K562 (cell line): ENCODE results near the gene ZBTB8B. TPM values are rescaled to one million over a fixed set of nuclear protein-coding genes. Genes with fewer than 3 reads are reported as not detected.
"Not testable (repeated sequence)": the region's sequence is repeated elsewhere in the genome, so short reads cannot be mapped to it uniquely, and the experiment has no call there.

ENCODE experiments used
- ATAC-seq: fragments of 200-7000 bp; cut with Tn5 transposase; 3 replicates; pipeline ENCODE4 v1.9.1; 2020; ENCODE audit warnings: moderate library complexity
- BruUV-seq: library from RNA; stranded (reverse); fragments of 400-500 nt; replicated peaks from 2 replicates; lab custom pipeline; 2021; lab: Mats Ljungman, UMichigan
- CTCF ChIA-PET: fragments of 300-600 bp; formaldehyde crosslinking; extraction: SDS; loops from one replicate; lab custom pipeline; 2021; ENCODE audit warnings: low intra/inter-chr PET ratio; lab: Yijun Ruan, JAX
- POLR2A ChIA-PET: fragments of 300-600, 350-650 bp; sonication (Branson Sonifier 250); formaldehyde crosslinking; extraction: SDS; loops from one replicate; lab custom pipeline; 2021; ENCODE audit warnings: antibody characterized with exemption, inconsistent platforms; lab: Yijun Ruan, JAX
- DNase-seq, 4 experiments: peaks; one replicate each; pipeline versions ENCODE4 v3.0.0 to v3.0.0-alpha.2; 2011 to 2018; ENCODE audit warnings: low spot score in 3 of 4, mixed read lengths in 3 of 4; ENCODE audit errors: extremely low read depth in 1 of 4
- FAIRE-seq: peaks from 2 replicates; lab custom pipeline; 2011; peaks lifted over from hg19 to GRCh38; lab: Jason Lieb, UNC
- H2AFZ ChIP-seq: 2 replicates; pipeline ENCODE4 v1.6.0; 2011; ENCODE audit warnings: low read depth, low read length, control low read depth, inconsistent platforms
- H3K27ac ChIP-seq: fragments of 200-600 bp; 3 replicates; pipeline ENCODE4 v1.8.0; 2011; ENCODE audit warnings: low read depth, mild to moderate bottlenecking, control low read depth, inconsistent platforms, low read length, moderate library complexity, mixed read lengths; ENCODE audit errors: extremely low read depth
- H3K27me3 ChIP-seq, 2 experiments: fragments of 300-600 bp in 1 of 2; 2 replicates in 1 of 2; 3 replicates in 1 of 2; pipeline versions ENCODE4 v1.6.0 to v1.8.0; 2011; ENCODE audit warnings: inconsistent platforms in 2 of 2, low read length in 2 of 2, mild to moderate bottlenecking in 1 of 2, mixed read lengths in 1 of 2, moderate library complexity in 1 of 2; ENCODE audit not compliant: control insufficient read depth in 2 of 2, insufficient read depth in 2 of 2
- H3K36me3 ChIP-seq: fragments of 300-600 bp; 3 replicates; pipeline ENCODE4 v1.8.0; 2011; ENCODE audit warnings: mild to moderate bottlenecking, low read length, inconsistent platforms; ENCODE audit not compliant: control insufficient read depth, insufficient read depth
- H3K4me1 ChIP-seq, 2 experiments: fragments of 200-600 bp in 1 of 2; replicated peaks in 1 of 2; 2 replicates in 1 of 2; 3 replicates in 1 of 2; pipeline versions ENCODE4 v1.5.1 to v1.8.0; 2011; ENCODE audit warnings: inconsistent platforms in 2 of 2, low read length in 2 of 2, mild to moderate bottlenecking in 1 of 2, mixed read lengths in 1 of 2, moderate library complexity in 1 of 2; ENCODE audit not compliant: control insufficient read depth in 2 of 2, insufficient read depth in 2 of 2
- H3K4me2 ChIP-seq: 2 replicates; pipeline ENCODE4 v1.6.1; 2011; ENCODE audit warnings: low read length, control low read depth, inconsistent platforms, mixed read lengths; ENCODE audit not compliant: insufficient read depth
- H3K4me3 ChIP-seq: fragments of 200-600 bp; sonication (generic), shearing (Covaris generic); 2 replicates; pipeline ENCODE4 v1.5.1; 2016; ENCODE audit warnings: control low read depth, inconsistent platforms
- H3K79me2 ChIP-seq: fragments of 200-600 bp; 3 replicates; pipeline ENCODE4 v1.8.0; 2011; ENCODE audit warnings: low read length, inconsistent platforms; ENCODE audit not compliant: control insufficient read depth, insufficient read depth
- H3K9ac ChIP-seq, 2 experiments: 2 replicates each; pipeline versions ENCODE4 v1.6.0 to v1.6.1; 2011; ENCODE audit warnings: low read depth in 2 of 2, low read length in 2 of 2, control low read depth in 1 of 2, inconsistent platforms in 1 of 2, mild to moderate bottlenecking in 1 of 2, mixed read lengths in 1 of 2; ENCODE audit not compliant: insufficient read depth in 1 of 2
- H3K9me1 ChIP-seq: one replicate; pipeline ENCODE4 v1.6.0; 2011; ENCODE audit warnings: inconsistent platforms, mild to moderate bottlenecking, low read length, moderate library complexity; ENCODE audit not compliant: control insufficient read depth, insufficient read depth
- H3K9me3 ChIP-seq: replicated peaks from 2 replicates; pipeline ENCODE4 v1.5.1; 2011; ENCODE audit warnings: low read depth, low read length, inconsistent platforms; ENCODE audit not compliant: control insufficient read depth, insufficient read depth
- H4K20me1 ChIP-seq: replicated peaks from 2 replicates; pipeline ENCODE4 v1.6.1; 2011; ENCODE audit warnings: low read length, inconsistent platforms, mixed read lengths; ENCODE audit not compliant: control insufficient read depth, insufficient read depth
- CBX3 ChIP-seq, 2 experiments: IDR thresholded peaks; 1 replicate in 1 of 2; 2 replicates in 1 of 2; pipeline ENCODE4 v1.6.1; 2012; ENCODE audit warnings: inconsistent platforms in 2 of 2, low read length in 2 of 2, borderline replicate concordance in 1 of 2, control low read depth in 1 of 2
- CBX5 ChIP-seq: IDR thresholded peaks from 2 replicates; pipeline ENCODE4 v1.6.1; 2014; ENCODE audit warnings: low read depth, borderline replicate concordance
- MTA3 ChIP-seq: fragments of 450-650 bp; formaldehyde crosslinking; IDR thresholded peaks from 2 replicates; pipeline ENCODE4 v1.6.1; 2017; ENCODE audit warnings: mild to moderate bottlenecking, borderline replicate concordance
- TEAD1 ChIP-seq, 2 experiments: fragments of 450-650 bp in 1 of 2; sonication (generic) in 1 of 2; formaldehyde crosslinking; IDR thresholded peaks; 2 replicates each; pipeline versions ENCODE4 v1.4.0 to v1.8.0; 2020 to 2022; ENCODE audit warnings: mild to moderate bottlenecking in 2 of 2, missing genetic modification reagents in 1 of 2
- TRIM24 ChIP-seq, 2 experiments: fragments of 450-650 bp; IDR thresholded peaks; 2 replicates each; pipeline ENCODE4 v1.6.1; 2016
- TRIM28 ChIP-seq: fragments of 450-650 bp; IDR thresholded peaks from 2 replicates; pipeline ENCODE4 v1.6.1; 2017
- XRCC3 ChIP-seq: fragments of 450-650 bp; IDR thresholded peaks from 2 replicates; pipeline ENCODE4 v1.6.1; 2017; ENCODE audit warnings: mild to moderate bottlenecking, moderate library complexity
- ZEB2 ChIP-seq: fragments of 450-650 bp; IDR thresholded peaks from 2 replicates; pipeline ENCODE4 v1.6.1; 2016
- ZNF280A ChIP-seq: fragments of 450-650 bp; IDR thresholded peaks from 2 replicates; pipeline ENCODE4 v1.6.1; 2018; ENCODE audit warnings: mild to moderate bottlenecking, low read depth; ENCODE audit not compliant: partially characterized antibody
- WGBS: fragments of 100-300 bp; shearing (Covaris generic); methylation state at CpG from one replicate; pipeline ENCODE4 v1.1.6; 2016; ENCODE audit warnings: low coverage, mixed read lengths; ENCODE audit not compliant: insufficient coverage; ENCODE audit errors: missing lambda C conversion rate; 5-methylcytosine and 5-hydroxymethylcytosine counted together
- in situ Hi-C: fragments of 300-500 bp; cut with MboI; formaldehyde crosslinking; loops from 4 replicates; pipeline ENCODE4 v1.15.0; 2018; ENCODE audit warnings: inconsistent platforms, mixed read lengths
- intact Hi-C: fragments of 100-400 bp; cut with micrococcal nuclease; formaldehyde crosslinking; loops from 2 replicates; pipeline ENCODE4 v1.14.2; 2022
- polyA plus RNA-seq, 8 experiments: library from polyadenylated mRNA; depleted of rRNA in 4 of 8; stranded (reverse) in 5 of 8; unstranded in 3 of 8; fragments of >200 nt; fragmentation: Nextera tagmentation in 2 of 8; fragmentation: Illumina TruSeq in 1 of 8; extraction: Ambion mirVana in 2 of 8; extraction: Trizol in 1 of 8; gene quantifications; 2 replicates each; pipeline versions ENCODE4 v1.2.1 to v1.2.3, GENCODE V29; 2011 to 2014; ENCODE audit warnings: inconsistent platforms in 1 of 8, missing spikeins in 1 of 8
- total RNA-seq, 7 experiments: library from RNA; depleted of rRNA in 6 of 7; stranded (reverse); fragments of >200 nt in 6 of 7; fragmentation: Illumina TruSeq in 2 of 7; extraction: Trizol in 2 of 7; gene quantifications; 2 replicates each; pipeline versions ENCODE4 v1.2.1 to v1.2.3, GENCODE V29; 2011 to 2021; ENCODE audit warnings: low replicate concordance in 1 of 7

ZBTB8B gene
- total and polyA plus RNA-seq, 9 of the 15 experiments (the other 6 are each of a cell fraction or from before 2014, with no cell fraction given), result not detected

DNA sequence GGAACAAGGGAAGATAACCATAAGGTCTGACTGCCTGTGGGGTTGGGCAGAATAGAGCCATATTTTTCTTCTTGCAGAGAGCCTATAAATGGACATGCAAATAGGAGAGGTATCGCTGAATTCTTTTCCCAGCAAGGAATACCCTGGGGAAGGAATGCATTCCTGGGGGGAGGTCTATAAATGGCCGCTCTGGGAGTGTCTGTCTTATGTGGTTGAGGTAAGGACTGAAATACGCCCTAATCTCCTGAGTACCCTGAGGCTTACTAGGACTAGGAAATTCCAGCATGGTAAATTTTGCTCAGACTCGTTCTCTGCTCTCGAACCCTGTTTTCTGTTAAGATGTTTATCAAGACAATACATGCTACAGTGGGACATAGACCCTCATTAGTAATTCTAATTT is 6.1 kb upstream of the ZBTB8B start:
- H2AFZ ChIP-seq, DNase-seq, H3K9me3 ChIP-seq, H3K4me3 ChIP-seq, H3K4me2 ChIP-seq, in situ Hi-C loops, ATAC-seq, H3K4me1 ChIP-seq, H3K9ac ChIP-seq, H4K20me1 ChIP-seq, H3K9me1 ChIP-seq, CTCF ChIA-PET, H3K79me2 ChIP-seq, BruUV-seq, POLR2A ChIA-PET, intact Hi-C loops, FAIRE-seq, H3K27ac ChIP-seq, H3K36me3 ChIP-seq: not testable (repeated sequence)
- TF ChIP-seq CBX3 (IDR thresholded peaks at IDR 0.05; ENCODE audit: borderline replicate concordance in 1 of 2, low read length in 2 of 2), result peak in 1 of 2 experiments; percentile 81; a peak in 1 of 3 replicates
- TF ChIP-seq TRIM28, result peak; percentile 94
- 0 out of 4 replicates have a peak, but pooled peaks of 1 of the 2 experiments have one; percentile 25 for TF ChIP-seq TEAD1 (CRISPR knock-in tag; IDR thresholded peaks at IDR 0.05)
- TF ChIP-seq TRIM24 (IDR thresholded peaks at IDR 0.05), result peak in 1 of 2 experiments; percentile 72; a peak in 2 of 4 replicates
- 0 out of 2 replicates have a peak, but pooled peaks have one; percentile 22 for TF ChIP-seq MTA3
- TF ChIP-seq XRCC3, result 0 out of 2 replicates have a peak, but pooled peaks have one; percentile 45
- peak; percentile 87 for TF ChIP-seq ZNF280A
- TF ChIP-seq CBX5, result peak; percentile 69; the same call in 1 of the 2 replicates
- TF ChIP-seq ZEB2, result 0 out of 2 replicates have a peak, but pooled peaks have one; percentile 41
- H3K27me3 ChIP-seq, result peaks cover 22 to 33% of the 10 kb centered on the region in 2 experiments
- WGBS, result 1% methylated on average over 5 of the region's 5 CpGs
